Neuronal stem cell (in vitro differentiated cells): ENCODE results near the gene NGEF.

ENCODE experiments used
- DNase-seq: peaks from one replicate; pipeline ENCODE4 v3.0.0-alpha.2; 2013; ENCODE audit warnings: low spot score
- H2AFZ ChIP-seq: one replicate; pipeline ENCODE4 v1.6.1; 2013; ENCODE audit warnings: mild to moderate bottlenecking, low read length, inconsistent platforms
- H2AK5ac ChIP-seq: 2 replicates; pipeline ENCODE4 v1.6.1; 2013; ENCODE audit warnings: low read depth, mild to moderate bottlenecking, inconsistent platforms, low read length, moderate library complexity, mixed read lengths
- H2BK120ac ChIP-seq: 2 replicates; pipeline ENCODE4 v1.6.1; 2013; ENCODE audit warnings: low read depth, mild to moderate bottlenecking, inconsistent platforms, low read length, moderate library complexity, mixed read lengths
- H2BK12ac ChIP-seq: one replicate; pipeline ENCODE4 v1.6.1; 2013; ENCODE audit warnings: low read length, inconsistent platforms
- H2BK15ac ChIP-seq: 2 replicates; pipeline ENCODE4 v1.6.1; 2013; ENCODE audit warnings: mild to moderate bottlenecking, low read length, inconsistent platforms, mixed read lengths
- H2BK5ac ChIP-seq: one replicate; pipeline ENCODE4 v1.6.1; 2013; ENCODE audit warnings: inconsistent platforms, mild to moderate bottlenecking, low read length, moderate library complexity
- H3K14ac ChIP-seq: one replicate; pipeline ENCODE4 v1.6.1; 2013; ENCODE audit warnings: low read length, inconsistent platforms
- H3K18ac ChIP-seq: 2 replicates; pipeline ENCODE4 v1.6.1; 2013; ENCODE audit warnings: low read length, inconsistent platforms
- H3K23ac ChIP-seq: 2 replicates; pipeline ENCODE4 v1.6.1; 2013; ENCODE audit warnings: low read depth, mild to moderate bottlenecking, mixed read lengths, low read length, inconsistent platforms; ENCODE audit not compliant: poor library complexity
- H3K27ac ChIP-seq: replicated peaks from 3 replicates; pipeline ENCODE4 v1.5.1; 2013; ENCODE audit warnings: low read length, inconsistent platforms
- H3K27me3 ChIP-seq, 3 experiments: 2 replicates each; pipeline ENCODE4 v1.6.1; 2013; ENCODE audit warnings: low read length in 3 of 3, mild to moderate bottlenecking in 2 of 3, inconsistent platforms in 1 of 3, low read depth in 1 of 3, mixed read lengths in 1 of 3, moderate library complexity in 1 of 3; ENCODE audit not compliant: control insufficient read depth in 3 of 3, insufficient read depth in 3 of 3
- H3K36me3 ChIP-seq, 2 donors: replicated peaks in 1 of 2; 2 replicates each; pipeline ENCODE4 v1.6.1; 2013; ENCODE audit warnings: low read length in 2 of 2; ENCODE audit not compliant: control insufficient read depth in 2 of 2, insufficient read depth in 2 of 2
- H3K4ac ChIP-seq: 2 replicates; pipeline ENCODE4 v1.6.1; 2013; ENCODE audit warnings: inconsistent platforms, mild to moderate bottlenecking, low read length, moderate library complexity
- H3K4me1 ChIP-seq, 2 donors: 1 replicate in 1 of 2; 2 replicates in 1 of 2; pipeline ENCODE4 v1.6.1; 2013; ENCODE audit warnings: low read length in 2 of 2, low read depth in 1 of 2; ENCODE audit not compliant: control insufficient read depth in 2 of 2, insufficient read depth in 1 of 2
- H3K4me2 ChIP-seq: one replicate; pipeline ENCODE4 v1.6.1; 2013; ENCODE audit warnings: mild to moderate bottlenecking, low read length, inconsistent platforms; ENCODE audit not compliant: insufficient read depth, poor library complexity, severe bottlenecking
- H3K4me3 ChIP-seq, 2 donors: 2 replicates each; pipeline ENCODE4 v1.5.1; 2013; ENCODE audit warnings: low read length in 2 of 2, mild to moderate bottlenecking in 2 of 2, inconsistent platforms in 1 of 2, moderate library complexity in 1 of 2
- H3K79me1 ChIP-seq: one replicate; pipeline ENCODE4 v1.6.1; 2013; ENCODE audit warnings: low read depth, mild to moderate bottlenecking, inconsistent platforms, low read length, moderate library complexity
- H3K9ac ChIP-seq: one replicate; pipeline ENCODE4 v1.6.1; 2013; ENCODE audit warnings: mild to moderate bottlenecking, low read depth, low read length, inconsistent platforms; ENCODE audit not compliant: poor library complexity
- H3K9me3 ChIP-seq, 2 donors: replicated peaks in 1 of 2; 2 replicates each; pipeline versions ENCODE3 to v1.6.1; 2013; ENCODE audit warnings: low read length in 2 of 2, mild to moderate bottlenecking in 2 of 2, inconsistent platforms in 1 of 2, low read depth in 1 of 2, mixed read lengths in 1 of 2, moderate library complexity in 1 of 2; ENCODE audit not compliant: control insufficient read depth in 2 of 2, insufficient read depth in 1 of 2
- H4K8ac ChIP-seq: one replicate; pipeline ENCODE4 v1.6.1; 2013; ENCODE audit warnings: low read depth, mild to moderate bottlenecking, inconsistent platforms, low read length, moderate library complexity
- H4K91ac ChIP-seq: one replicate; pipeline ENCODE4 v1.6.1; 2013; ENCODE audit warnings: low read length, low read depth, mild to moderate bottlenecking, inconsistent platforms; ENCODE audit not compliant: poor library complexity
- WGBS, 2 donors: extraction: QIAGEN DNeasy Blood & Tissue Kit; methylation state at CpG; one replicate each; pipeline ENCODE4 v1.1.7; 2013; ENCODE audit warnings: missing lambda C conversion rate in 2 of 2, mixed read lengths in 1 of 2; ENCODE audit not compliant: insufficient read length in 2 of 2, insufficient replicate concordance in 1 of 2; ENCODE audit errors: extremely low coverage in 2 of 2; 5-methylcytosine and 5-hydroxymethylcytosine counted together

The NGEF gene

DNA sequence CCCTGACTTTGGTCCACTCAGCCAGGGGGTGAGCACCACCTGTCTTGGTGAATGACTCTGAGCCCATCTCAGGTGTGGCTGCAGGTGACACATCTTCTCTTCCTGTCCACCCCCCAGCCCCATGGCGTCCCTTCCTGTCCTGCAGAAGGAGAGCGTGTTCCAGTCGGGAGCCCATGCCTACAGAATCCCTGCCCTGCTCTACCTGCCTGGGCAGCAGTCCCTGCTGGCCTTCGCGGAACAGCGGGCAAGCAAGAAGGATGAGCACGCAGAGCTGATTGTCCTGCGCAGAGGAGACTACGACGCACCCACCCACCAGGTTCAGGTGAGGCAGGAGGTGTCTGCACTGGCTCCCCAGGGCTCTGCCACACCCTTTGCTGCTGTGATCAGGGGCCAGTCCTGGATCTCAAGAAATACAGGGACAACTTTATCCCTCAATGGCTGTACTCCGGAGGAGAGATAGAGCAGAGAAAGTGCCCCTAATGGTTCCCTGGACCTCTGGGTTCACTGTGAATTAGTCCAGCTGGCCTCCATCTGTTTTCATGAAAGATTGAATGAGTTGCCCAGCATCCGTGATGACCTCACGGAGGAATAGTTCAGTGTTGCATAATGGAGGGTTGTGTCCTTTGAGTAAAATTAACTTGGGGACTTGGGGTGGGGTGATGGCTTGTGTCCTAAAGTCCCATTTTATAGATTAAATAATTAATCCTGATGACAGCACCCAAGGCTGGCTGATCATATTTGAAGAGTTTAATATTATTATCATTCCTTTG is 19.7 kb upstream of the NGEF start, which contains the start of gene NEU2:
TSS of gene NEU2 (plus strand) at position 122 of the 770 bp plus-strand sequence. CDS start at position 122, 0 bp downstream.
- H3K4me1 ChIP-seq, result peaks cover 0 to 3% of the 10 kb centered on the region in 2 donors
- peak within 1 kb of the TSS; percentile 93 for H3K18ac ChIP-seq
- H2BK15ac ChIP-seq, result no peak within 1 kb of the TSS
- H3K4ac ChIP-seq, result no peak within 1 kb of the TSS
- H2BK5ac ChIP-seq, result no peak within 1 kb of the TSS
- peak within 1 kb of the TSS; percentile 1 for H2BK120ac ChIP-seq
- peaks cover 0 to 8% of the 10 kb centered on the region in 2 donors for H3K9me3 ChIP-seq
- WGBS, 2 donors, result no CpG with 5 or more reads among the region's 13 CpGs
- H3K23ac ChIP-seq, result peak within 1 kb of the TSS; percentile 49
- DNase-seq, result no peak
- no peak within 1 kb of the TSS for H4K91ac ChIP-seq
- H3K79me1 ChIP-seq, result peaks cover 3% of the 10 kb centered on the region
- no peak within 1 kb of the TSS for H3K27ac ChIP-seq
- no peak within 1 kb of the TSS for H4K8ac ChIP-seq
- H3K27me3 ChIP-seq, result peaks cover 0 to 8% (median 0%) of the 10 kb centered on the region in 3 experiments
- no peak within 1 kb of the TSS for H3K4me2 ChIP-seq
- peak within 1 kb of the TSS; percentile 25 for H2BK12ac ChIP-seq
- H3K4me3 ChIP-seq, result peak within 1 kb of the TSS in 1 of 2 donors; percentile 56
- peak within 1 kb of the TSS; percentile 57 for H2AK5ac ChIP-seq
- peak within 1 kb of the TSS; percentile 66 for H2AFZ ChIP-seq
- no peak within 1 kb of the TSS for H3K9ac ChIP-seq
- no peaks in the 10 kb centered on the region for H3K36me3 ChIP-seq
- no peak within 1 kb of the TSS for H3K14ac ChIP-seq

DNA sequence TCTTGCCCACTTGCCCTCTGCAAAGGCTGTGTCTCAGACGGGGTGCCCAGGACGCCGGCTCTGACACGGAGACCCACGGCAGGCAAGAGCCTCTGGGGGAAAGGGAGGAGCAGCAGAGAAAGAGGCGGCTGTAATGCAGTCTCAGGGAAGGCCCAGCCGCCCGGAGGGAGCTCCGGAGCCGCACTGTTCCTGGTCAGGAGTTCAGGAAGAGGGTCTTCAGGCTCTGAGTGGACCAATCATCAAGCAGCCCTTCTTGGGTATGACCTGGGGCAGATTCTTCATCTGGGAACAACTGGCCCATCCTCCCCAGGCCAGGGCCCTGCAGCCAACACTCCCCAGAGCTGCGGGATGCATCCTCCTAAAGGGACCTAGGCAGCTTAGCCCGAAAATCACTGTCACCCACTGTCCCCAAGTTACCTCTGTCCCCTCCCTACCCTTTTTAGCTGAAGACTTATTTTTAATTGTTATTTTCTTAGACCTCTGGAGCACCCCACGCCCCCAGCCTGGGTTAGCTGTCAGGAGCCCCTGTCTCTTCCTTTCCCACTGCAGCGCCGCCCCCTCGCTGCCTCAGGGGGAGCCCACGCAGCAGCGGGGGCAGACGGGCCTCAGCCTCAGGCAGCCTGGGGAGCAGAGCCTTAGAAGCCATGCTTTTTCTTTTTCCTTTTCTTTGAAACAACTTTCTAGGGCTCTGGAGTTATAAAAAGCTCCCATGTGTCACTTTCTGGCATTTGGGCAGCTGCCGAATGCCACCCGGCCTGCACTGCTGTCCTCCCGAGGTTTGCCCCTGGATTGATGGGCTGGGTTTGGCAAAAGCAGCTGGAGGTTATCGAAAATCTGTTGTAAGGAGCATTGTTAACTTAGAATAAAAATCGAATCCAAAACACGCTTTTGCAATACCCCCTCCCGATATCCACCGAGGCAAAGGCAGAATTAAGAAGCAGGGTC is 18.8 kb upstream of the NGEF start:
- no peak overlapping the region for H3K4me3 ChIP-seq
- H2AFZ ChIP-seq, result peak overlapping the region; percentile 66
- H2BK5ac ChIP-seq, result no peak overlapping the region
- peak overlapping the region; percentile 1 for H2BK120ac ChIP-seq
- no peak for DNase-seq
- no peak overlapping the region for H2AK5ac ChIP-seq
- H3K79me1 ChIP-seq, result peaks cover 3% of the 10 kb centered on the region
- no peaks in the 10 kb centered on the region for H3K36me3 ChIP-seq
- no peak overlapping the region for H4K8ac ChIP-seq
- H3K23ac ChIP-seq, result no peak overlapping the region
- H3K9me3 ChIP-seq, result peaks cover 0 to 8% of the 10 kb centered on the region in 2 donors
- no CpG with 5 or more reads among the region's 27 CpGs for WGBS, 2 donors
- no peak overlapping the region for H3K27ac ChIP-seq
- H3K14ac ChIP-seq, result no peak overlapping the region
- no peak overlapping the region for H3K4me2 ChIP-seq
- no peak overlapping the region for H2BK12ac ChIP-seq
- peaks cover 0 to 8% (median 0%) of the 10 kb centered on the region in 3 experiments for H3K27me3 ChIP-seq
- H3K4me1 ChIP-seq, result peaks cover 0 to 3% of the 10 kb centered on the region in 2 donors
- peak overlapping the region; percentile 93 for H3K18ac ChIP-seq
- no peak overlapping the region for H3K9ac ChIP-seq
- no peak overlapping the region for H2BK15ac ChIP-seq
- no peak overlapping the region for H4K91ac ChIP-seq
- H3K4ac ChIP-seq, result no peak overlapping the region

DNA sequence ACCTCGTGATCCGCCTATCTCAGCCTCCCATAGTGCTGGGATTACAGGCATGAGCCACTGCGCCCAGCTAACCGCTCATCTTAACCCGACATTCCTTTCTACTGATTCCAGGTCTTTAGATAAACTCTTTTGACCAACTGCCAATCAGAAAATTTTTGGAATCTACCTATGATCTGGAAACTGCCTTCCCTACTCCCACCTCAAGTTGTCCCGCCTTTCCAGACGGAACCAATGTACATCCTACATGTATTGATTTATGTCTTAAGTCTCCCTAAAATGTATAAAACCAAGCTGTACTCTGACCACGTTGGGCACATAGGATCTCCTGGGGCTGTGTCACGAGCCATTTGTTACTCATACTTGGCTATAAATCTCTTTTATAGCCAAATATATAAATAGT is 16.3 kb upstream of the NGEF start:
- no peak overlapping the region for H3K4ac ChIP-seq
- H2BK120ac ChIP-seq, result no peak overlapping the region
- H3K4me1 ChIP-seq, result peaks cover 0 to 3% of the 10 kb centered on the region in 2 donors
- DNase-seq, result no peak
- no peaks in the 10 kb centered on the region for H3K79me1 ChIP-seq
- no peak overlapping the region for H2AFZ ChIP-seq
- H3K9me3 ChIP-seq, result no peaks in the 10 kb centered on the region
- no peak overlapping the region for H4K91ac ChIP-seq
- no peak overlapping the region for H2AK5ac ChIP-seq
- no peaks in the 10 kb centered on the region for H3K36me3 ChIP-seq
- no peak overlapping the region for H2BK12ac ChIP-seq
- H3K4me2 ChIP-seq, result no peak overlapping the region
- no peak overlapping the region for H3K14ac ChIP-seq
- no peak overlapping the region for H3K23ac ChIP-seq
- H3K18ac ChIP-seq, result no peak overlapping the region
- no peak overlapping the region for H3K4me3 ChIP-seq
- peaks cover 0 to 8% (median 0%) of the 10 kb centered on the region in 3 experiments for H3K27me3 ChIP-seq
- H3K27ac ChIP-seq, result no peak overlapping the region
- no peak overlapping the region for H4K8ac ChIP-seq
- H2BK15ac ChIP-seq, result no peak overlapping the region
- WGBS, 2 donors, result no CpG with 5 or more reads among the region's 9 CpGs
- no peak overlapping the region for H2BK5ac ChIP-seq
- no peak overlapping the region for H3K9ac ChIP-seq
